Measurements from ENCODE around the gene SVIL.

GRCh38 chr10:29671968-29672367 is 37.2 kb upstream of the SVIL start:
- TF ChIP-seq POLR2A (IDR thresholded peaks at IDR 0.05; ENCODE audit: low read depth, low read length) (no peak), POLR2AphosphoS5 (IDR thresholded peaks at IDR 0.05; ENCODE audit: low read depth, low read length) (no peak), SPI1 (IDR thresholded peaks at IDR 0.05; ENCODE audit: low read depth, low read length) (no peak), TAF1 (IDR thresholded peaks at IDR 0.05; ENCODE audit: low read depth, low read length) (no peak)
